NAMALWA (cell line): ENCODE measurements around the gene FAM120A.

Source experiments
- DNase-seq: peaks from one replicate; pipeline ENCODE4 v3.0.0-alpha.2; 2015; ENCODE audit warnings: low spot score

Gene FAM120A

GRCh38 chr9:93577975-93578682 lies 126.6 kb downstream of the FAM120A start:
- DNase-seq = no peak

- no peak for DNase-seq
Measured at GRCh38 chr9:93578844-93579243, 127.4 kb downstream of the FAM120A start.

- no peak for DNase-seq
Measured at GRCh38 chr9:93579711-93580516, 128.4 kb downstream of the FAM120A start.

- no peak for DNase-seq
Measured at GRCh38 chr9:93580654-93581380, 129.3 kb downstream of the FAM120A start.

- no peak for DNase-seq
Measured at GRCh38 chr9:93582115-93582514, 130.6 kb downstream of the FAM120A start.

GRCh38 chr9:93582550-93582949 lies 131.1 kb downstream of the FAM120A start:
- no peak for DNase-seq

GRCh38 chr9:93585259-93585658 lies 133.8 kb downstream of the FAM120A start:
- no peak for DNase-seq

GRCh38 chr9:93585695-93586094 lies 134.2 kb downstream of the FAM120A start:
- DNase-seq = no peak

GRCh38 chr9:93586290-93587057 lies 135.0 kb downstream of the FAM120A start:
- no peak for DNase-seq

GRCh38 chr9:93587284-93587650 lies 135.8 kb downstream of the FAM120A start:
- DNase-seq = no peak

- no peak for DNase-seq
Measured at GRCh38 chr9:93587651-93588347, 136.3 kb downstream of the FAM120A start.

- no peak for DNase-seq
Measured at GRCh38 chr9:93588641-93589609, 137.4 kb downstream of the FAM120A start.

GRCh38 chr9:93589688-93590087 lies 138.2 kb downstream of the FAM120A start:
- DNase-seq = no peak

- DNase-seq = no peak
Measured at GRCh38 chr9:93590609-93591234, 139.2 kb downstream of the FAM120A start.

- no peak for DNase-seq
Measured at GRCh38 chr9:93591301-93592007, 140.0 kb downstream of the FAM120A start.

- no peak for DNase-seq
Measured at GRCh38 chr9:93592008-93592642, 140.6 kb downstream of the FAM120A start.

- DNase-seq = no peak
Measured at GRCh38 chr9:93592643-93593021, 141.1 kb downstream of the FAM120A start.

GRCh38 chr9:93593144-93593658 lies 141.7 kb downstream of the FAM120A start:
- no peak for DNase-seq
